Measurements from ENCODE around the gene SLC38A10. TPM values are rescaled to one million over a fixed set of nuclear protein-coding genes. Genes with fewer than 3 reads are reported as not detected.
A peak's percentile ranks its signal among the peaks of the same experiment; 100 is the strongest.
"Not testable (repeated sequence)": the region's sequence is repeated elsewhere in the genome, so short reads cannot be mapped to it uniquely, and the experiment has no call there.

Gene SLC38A10
- total RNA-seq, 2 donors from 2014 or later, result 83.0 to 129 TPM

DNA sequence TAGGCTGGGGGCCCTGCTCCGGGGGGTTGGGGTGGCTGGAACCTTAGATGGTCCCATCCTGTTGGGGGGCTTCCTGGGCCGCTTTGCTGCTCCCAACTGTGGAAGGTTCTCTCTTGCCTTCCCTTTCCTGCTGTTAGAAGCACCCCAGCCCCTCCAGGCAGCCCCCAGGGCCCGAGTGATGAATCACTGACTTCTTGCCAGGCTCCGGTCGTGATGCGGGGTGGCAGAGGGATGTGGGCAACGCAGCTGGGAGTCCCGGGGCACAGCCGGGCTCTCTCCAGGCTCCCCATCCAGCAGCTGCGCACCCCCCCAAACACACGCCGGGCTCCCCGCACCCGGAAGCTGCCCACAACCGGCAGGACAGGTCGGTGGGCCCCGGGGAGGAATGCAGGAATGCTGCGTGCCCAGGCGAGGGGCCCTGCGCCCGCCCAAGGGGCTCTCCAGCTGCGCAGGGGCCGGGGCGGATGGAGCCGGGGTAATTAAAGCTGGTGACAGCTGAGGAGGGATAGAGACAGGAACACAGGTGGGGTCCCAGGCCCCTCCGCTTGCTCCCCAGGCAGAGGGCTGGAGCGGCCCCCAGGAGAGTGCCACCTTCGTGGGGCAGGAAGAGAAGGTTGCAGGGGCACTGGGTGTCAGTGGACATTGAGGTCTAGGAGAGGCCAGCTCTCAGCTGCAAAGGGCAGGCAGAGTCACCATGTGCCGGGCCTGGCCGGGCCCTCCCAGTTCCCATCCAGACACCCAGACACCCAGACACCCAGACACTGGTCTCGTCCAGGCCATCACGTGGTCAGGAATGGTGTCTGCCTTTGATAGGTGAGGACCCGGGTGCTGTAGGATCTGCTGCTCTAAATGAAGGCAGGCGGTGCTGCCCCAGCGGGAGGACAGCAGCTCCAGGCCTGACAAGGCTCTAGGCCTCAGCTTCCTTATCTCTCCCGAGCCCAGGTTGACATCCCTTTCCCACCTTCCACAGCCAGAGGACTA is 15.0 kb upstream of the SLC38A10 start:
- Histone ChIP-seq H3K27me3 (replicated peaks; ENCODE audit: insufficient read depth) (no peaks in the 10 kb centered on the region), H3K4me1 (ENCODE audit: control insufficient read depth in 1 of 2, low read depth in 2 of 2) (peaks cover 8 to 16% of the 10 kb centered on the region in 2 donors), H3K9me3 (no peaks in the 10 kb centered on the region), H3K27ac (no peak overlapping the region), H3K36me3 (no peaks in the 10 kb centered on the region), H3K4me3 (no peak overlapping the region)
- ATAC-seq (ENCODE audit: insufficient number of reproducible peaks, low FRiP score, low read depth), result no peak
- TF ChIP-seq, protein P1, sequence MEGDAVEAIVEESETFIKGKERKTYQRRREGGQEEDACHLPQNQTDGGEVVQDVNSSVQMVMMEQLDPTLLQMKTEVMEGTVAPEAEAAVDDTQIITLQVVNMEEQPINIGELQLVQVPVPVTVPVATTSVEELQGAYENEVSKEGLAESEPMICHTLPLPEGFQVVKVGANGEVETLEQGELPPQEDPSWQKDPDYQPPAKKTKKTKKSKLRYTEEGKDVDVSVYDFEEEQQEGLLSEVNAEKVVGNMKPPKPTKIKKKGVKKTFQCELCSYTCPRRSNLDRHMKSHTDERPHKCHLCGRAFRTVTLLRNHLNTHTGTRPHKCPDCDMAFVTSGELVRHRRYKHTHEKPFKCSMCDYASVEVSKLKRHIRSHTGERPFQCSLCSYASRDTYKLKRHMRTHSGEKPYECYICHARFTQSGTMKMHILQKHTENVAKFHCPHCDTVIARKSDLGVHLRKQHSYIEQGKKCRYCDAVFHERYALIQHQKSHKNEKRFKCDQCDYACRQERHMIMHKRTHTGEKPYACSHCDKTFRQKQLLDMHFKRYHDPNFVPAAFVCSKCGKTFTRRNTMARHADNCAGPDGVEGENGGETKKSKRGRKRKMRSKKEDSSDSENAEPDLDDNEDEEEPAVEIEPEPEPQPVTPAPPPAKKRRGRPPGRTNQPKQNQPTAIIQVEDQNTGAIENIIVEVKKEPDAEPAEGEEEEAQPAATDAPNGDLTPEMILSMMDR (IDR thresholded peaks at IDR 0.05), result no peak
- no peak for DNase-seq (ENCODE audit: low spot score)

- H3K4me3 ChIP-seq, result peak overlapping the region; percentile 57
- H3K36me3 ChIP-seq, result no peaks in the 10 kb centered on the region
- TF ChIP-seq, protein P1 (IDR thresholded peaks at IDR 0.05), result peak; percentile 55
- ATAC-seq (ENCODE audit: insufficient number of reproducible peaks, low FRiP score, low read depth) (no peak), DNase-seq (ENCODE audit: low spot score) (peak; percentile 46)
- peaks cover 8 to 16% of the 10 kb centered on the region in 2 donors for H3K4me1 ChIP-seq (ENCODE audit: control insufficient read depth in 1 of 2, low read depth in 2 of 2)
- no peak overlapping the region for H3K27ac ChIP-seq
- H3K9me3 ChIP-seq, result no peaks in the 10 kb centered on the region
- H3K27me3 ChIP-seq (replicated peaks; ENCODE audit: insufficient read depth), result no peaks in the 10 kb centered on the region
Measured at GRCh38 chr17:81309140-81309858, 14.2 kb upstream of the SLC38A10 start.

GRCh38 chr17:81308784-81309139 is 13.7 kb upstream of the SLC38A10 start:
- not testable (repeated sequence) for ATAC-seq (ENCODE audit: insufficient number of reproducible peaks, low FRiP score, low read depth); H3K9me3 ChIP-seq; H3K36me3 ChIP-seq; H3K27me3 ChIP-seq (replicated peaks; ENCODE audit: insufficient read depth); H3K27ac ChIP-seq; DNase-seq (ENCODE audit: low spot score)
- H3K4me3 ChIP-seq, result peak overlapping the region; percentile 57
- peaks cover 8 to 16% of the 10 kb centered on the region in 2 donors for H3K4me1 ChIP-seq (ENCODE audit: control insufficient read depth in 1 of 2, low read depth in 2 of 2)

GRCh38 chr17:81307636-81308560 is 12.8 kb upstream of the SLC38A10 start:
- TF ChIP-seq, protein P1 (IDR thresholded peaks at IDR 0.05), result no peak
- Histone ChIP-seq H3K4me3 (no peak overlapping the region), H3K9me3 (no peaks in the 10 kb centered on the region)

DNA sequence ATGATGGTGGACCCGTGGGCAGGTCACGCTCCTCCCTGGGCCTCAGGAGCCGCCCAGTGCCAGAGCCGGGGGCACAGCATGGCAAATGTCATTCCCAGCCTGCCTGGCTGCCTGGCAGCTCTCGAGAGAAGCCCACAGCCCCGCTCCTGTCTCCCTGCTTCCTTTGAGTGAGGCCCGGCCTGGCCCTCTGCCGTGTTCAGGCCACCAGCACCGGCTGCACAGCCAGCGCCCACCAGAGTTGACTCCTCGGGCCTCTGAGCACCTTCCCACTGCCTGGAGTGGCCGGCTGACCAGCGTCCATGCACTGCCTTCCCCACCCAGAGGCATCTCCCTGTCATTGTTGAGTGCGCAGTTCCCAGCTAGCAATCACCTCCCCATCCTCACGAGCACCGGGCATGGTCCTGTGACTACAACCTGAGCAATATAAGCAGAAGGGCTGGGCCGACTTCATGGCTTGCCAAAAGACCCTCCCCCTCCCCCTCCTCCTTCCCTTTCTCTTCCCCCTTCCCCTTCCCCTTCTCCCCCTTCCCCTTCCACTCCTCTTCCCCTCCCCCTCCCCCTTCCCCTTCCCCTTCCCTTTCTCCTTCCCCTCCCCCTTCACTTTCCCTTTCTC is 11.9 kb upstream of the SLC38A10 start:
- no peak overlapping the region for H3K4me3 ChIP-seq
- DNase-seq (ENCODE audit: low spot score) (no peak), ATAC-seq (ENCODE audit: insufficient number of reproducible peaks, low FRiP score, low read depth) (no peak)
- no peaks in the 10 kb centered on the region for H3K27me3 ChIP-seq (replicated peaks; ENCODE audit: insufficient read depth)
- no peaks in the 10 kb centered on the region for H3K9me3 ChIP-seq
- H3K4me1 ChIP-seq (ENCODE audit: control insufficient read depth in 1 of 2, low read depth in 2 of 2), result peaks cover 8 to 16% of the 10 kb centered on the region in 2 donors
- no peak overlapping the region for H3K27ac ChIP-seq
- TF ChIP-seq, protein P1 (IDR thresholded peaks at IDR 0.05), result no peak
- H3K36me3 ChIP-seq, result no peaks in the 10 kb centered on the region

More at GRCh38 chr17:81307636-81308560, 12.8 kb upstream of the SLC38A10 start:
- ATAC-seq (ENCODE audit: insufficient number of reproducible peaks, low FRiP score, low read depth), result no peak
- Histone ChIP-seq H3K36me3 (no peaks in the 10 kb centered on the region), H3K27ac (no peak overlapping the region), H3K27me3 (replicated peaks; ENCODE audit: insufficient read depth) (no peaks in the 10 kb centered on the region), H3K4me1 (ENCODE audit: control insufficient read depth in 1 of 2, low read depth in 2 of 2) (peaks cover 8 to 16% of the 10 kb centered on the region in 2 donors)
- DNase-seq (ENCODE audit: low spot score), result no peak
